Omental fat pad (tissue), 4 donors: ENCODE results near the gene MYOZ2. TPM values are rescaled to one million over a fixed set of nuclear protein-coding genes. Genes with fewer than 3 reads are reported as not detected.
A peak's percentile ranks its signal among the peaks of the same experiment; 100 is the strongest.
"Not testable (repeated sequence)": the region's sequence is repeated elsewhere in the genome, so short reads cannot be mapped to it uniquely, and the experiment has no call there.

Experiments
- ATAC-seq: fragments of 150-250 bp; one replicate; pipeline ENCODE4 v1.9.1; 2016; ENCODE audit warnings: mild to moderate bottlenecking, moderate library complexity; ENCODE audit not compliant: low FRiP score
- DNase-seq: peaks from one replicate; pipeline ENCODE4 v3.0.0-alpha.2; 2019; ENCODE audit warnings: low spot score
- CTCF ChIP-seq, 3 donors: fragments of 450-650 bp; IDR thresholded peaks; one replicate each; pipeline ENCODE4 v1.5.1; 2016 to 2017; ENCODE audit warnings: antibody characterized with exemption in 3 of 3, mild to moderate bottlenecking in 3 of 3, moderate library complexity in 2 of 3
- total RNA-seq, 4 donors: library from RNA; depleted of rRNA; stranded (reverse); fragments of >200 nt; gene quantifications; one replicate each; pipeline ENCODE4 v1.1.0, GENCODE V29; 2016

MYOZ2 gene
- total RNA-seq, 4 donors from 2014 or later, result 0.37 TPM; not detected in 3

- TF ChIP-seq CTCF (IDR thresholded peaks at IDR 0.05), result no peak
Measured at GRCh38 chr4:119138046-119138445, 2.4 kb downstream of the MYOZ2 start.

GRCh38 chr4:119139311-119139710, 3.7 kb downstream of the MYOZ2 start:
- DNase-seq (no peak), ATAC-seq (peak; percentile 62)
- TF ChIP-seq CTCF (IDR thresholded peaks at IDR 0.05), result no peak

More at GRCh38 chr4:119138046-119138445, 2.4 kb downstream of the MYOZ2 start:
- DNase-seq, result no peak
- peak; percentile 49 for ATAC-seq

DNA sequence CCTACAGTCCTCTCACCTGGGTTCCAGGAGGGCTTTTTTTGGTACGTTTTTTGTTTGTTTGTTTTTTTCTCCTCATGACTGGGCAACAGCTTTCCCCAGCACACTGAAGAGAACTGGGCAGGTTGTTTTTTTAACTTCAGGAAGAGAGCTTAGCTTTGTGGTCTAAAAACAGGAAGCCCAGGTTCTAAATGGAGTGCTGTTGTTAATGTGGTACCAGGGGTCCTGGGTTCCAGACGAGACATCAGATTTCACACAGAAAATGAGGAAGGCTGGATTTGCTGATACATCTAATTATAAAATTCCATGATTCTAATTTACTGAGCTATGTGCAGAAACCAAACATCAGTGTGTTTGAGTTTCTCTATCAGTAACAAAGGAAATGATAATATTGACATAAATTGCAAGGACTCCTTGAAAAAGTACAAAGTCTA, 4.2 kb downstream of the MYOZ2 start:
- no peak for TF ChIP-seq CTCF (IDR thresholded peaks at IDR 0.05)
- no peak for ATAC-seq
- DNase-seq, result no peak

GRCh38 chr4:119141283-119141682, 5.7 kb downstream of the MYOZ2 start:
- not testable (repeated sequence) for DNase-seq, ATAC-seq

- no peak for ATAC-seq
- no peak for DNase-seq
- no peak for TF ChIP-seq CTCF (IDR thresholded peaks at IDR 0.05)
Measured at GRCh38 chr4:119142833-119143232, 7.2 kb downstream of the MYOZ2 start.

DNA sequence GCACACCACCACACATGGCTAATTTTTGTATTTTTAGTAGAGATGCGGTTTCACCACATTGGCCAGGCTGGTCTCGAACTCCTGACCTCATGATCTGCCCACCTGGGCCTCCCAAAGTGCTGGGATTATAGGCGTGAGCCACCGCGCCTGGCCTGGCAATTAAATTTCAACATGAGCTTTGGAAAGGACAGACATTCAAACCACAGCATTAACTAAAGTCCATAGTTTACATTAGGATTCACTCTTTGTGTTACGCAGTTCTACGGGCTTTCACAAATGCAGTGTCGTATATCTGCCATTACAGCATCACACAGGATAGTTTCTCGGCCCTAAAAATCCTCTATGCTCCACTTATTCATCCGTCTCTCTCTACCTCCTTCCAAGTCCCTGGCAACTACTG, 7.7 kb downstream of the MYOZ2 start:
- not testable (repeated sequence) for ATAC-seq, DNase-seq

- peak; percentile 51 for ATAC-seq
- no peak for TF ChIP-seq CTCF (IDR thresholded peaks at IDR 0.05)
- no peak for DNase-seq
Measured at GRCh38 chr4:119149110-119149509, 13.5 kb downstream of the MYOZ2 start.

DNA sequence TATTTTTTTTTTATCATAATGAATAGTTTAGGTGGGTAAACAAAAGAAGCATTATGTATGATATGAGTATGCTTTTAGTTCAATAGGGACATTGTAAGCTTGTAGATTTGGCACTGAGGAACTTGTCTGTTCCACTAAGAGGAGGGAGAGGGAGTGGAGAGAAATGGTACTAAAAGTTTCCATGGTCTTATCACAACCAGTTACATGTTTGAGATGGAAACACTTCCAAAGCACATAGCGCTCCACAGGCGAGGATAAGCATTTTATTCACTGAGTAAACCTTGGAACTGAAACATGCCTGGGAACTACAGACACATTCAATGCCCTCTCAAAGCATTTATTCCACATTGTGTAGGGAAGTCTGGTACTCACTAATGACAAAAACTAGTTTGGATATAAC, 15.5 kb downstream of the MYOZ2 start:
- ATAC-seq, result peak; percentile 32
- TF ChIP-seq CTCF (IDR thresholded peaks at IDR 0.05), result no peak
- DNase-seq, result no peak
